GM23338 (cell line): ENCODE measurements around the gene KLLN. TPM values are rescaled to one million over a fixed set of nuclear protein-coding genes. Genes with fewer than 3 reads are reported as not detected.
"Not testable (repeated sequence)": the region's sequence is repeated elsewhere in the genome, so short reads cannot be mapped to it uniquely, and the experiment has no call there.

Source experiments
- ATAC-seq: fragments of 200-7000 bp; cut with Tn5 transposase; 3 replicates; pipeline ENCODE4 v1.9.1; 2020
- DNase-seq: peaks from one replicate; pipeline ENCODE4 v3.0.0-alpha.2; 2015; ENCODE audit warnings: low spot score
- H2AFZ ChIP-seq: fragments of 200-600 bp; sonication (generic); 2 replicates; pipeline ENCODE4 v1.8.0; 2016; ENCODE audit warnings: antibody characterized with exemption, mild to moderate bottlenecking, moderate library complexity
- H3F3A ChIP-seq: fragments of 200-600 bp; sonication (generic); replicated peaks from 2 replicates; pipeline ENCODE4 v1.8.0; 2017; ENCODE audit warnings: antibody characterized with exemption, mixed run types, low read depth
- H3K27ac ChIP-seq: fragments of 200-600 bp; sonication (generic); 2 replicates; pipeline ENCODE4 v1.6.1; 2016; ENCODE audit warnings: low read depth
- H3K27me3 ChIP-seq: fragments of 200-600 bp; sonication (generic); 2 replicates; pipeline ENCODE4 v1.8.0; 2016; ENCODE audit warnings: mild to moderate bottlenecking, mixed run types, moderate library complexity; ENCODE audit not compliant: insufficient read depth
- H3K36me3 ChIP-seq: fragments of 200-600 bp; sonication (generic); 2 replicates; pipeline ENCODE4 v1.8.0; 2016; ENCODE audit warnings: mild to moderate bottlenecking; ENCODE audit not compliant: insufficient read depth
- H3K4me1 ChIP-seq: fragments of 200-600 bp; sonication (generic); 2 replicates; pipeline ENCODE4 v1.8.0; 2016; ENCODE audit warnings: mild to moderate bottlenecking, moderate library complexity; ENCODE audit not compliant: insufficient read depth
- H3K4me2 ChIP-seq: fragments of 200-600 bp; sonication (generic); 2 replicates; pipeline ENCODE4 v1.7.1; 2017; ENCODE audit warnings: mixed run types
- H3K4me3 ChIP-seq: fragments of 200-600 bp; sonication (generic); 2 replicates; pipeline ENCODE4 v1.6.1; 2016; ENCODE audit warnings: mixed run types
- H3K79me2 ChIP-seq: fragments of 200-600 bp; sonication (generic); replicated peaks from 2 replicates; pipeline ENCODE4 v1.8.0; 2017; ENCODE audit warnings: mild to moderate bottlenecking; ENCODE audit not compliant: insufficient read depth
- H3K9me2 ChIP-seq: fragments of 200-600 bp; sonication (generic); 2 replicates; pipeline ENCODE4 v1.8.0; 2017; ENCODE audit not compliant: insufficient read depth
- H4K20me1 ChIP-seq: fragments of 200-600 bp; sonication (generic); replicated peaks from 2 replicates; pipeline ENCODE4 v1.8.0; 2017; ENCODE audit warnings: mild to moderate bottlenecking; ENCODE audit not compliant: insufficient read depth
- H3K27ac Mint-ChIP-seq: 2 replicates; pipeline ENCODE4 v1.8.0; 2020; ENCODE audit warnings: inconsistent platforms, mild to moderate bottlenecking, moderate library complexity, mixed read lengths
- H3K27me3 Mint-ChIP-seq: 3 replicates; pipeline ENCODE4 v1.8.0; 2022; ENCODE audit warnings: low read depth, mild to moderate bottlenecking, moderate library complexity, mixed read lengths, inconsistent platforms; ENCODE audit not compliant: insufficient read depth, poor library complexity
- H3K36me3 Mint-ChIP-seq: 3 replicates; pipeline ENCODE4 v1.8.0; 2021; ENCODE audit warnings: low read depth, mild to moderate bottlenecking, inconsistent platforms, moderate library complexity, mixed read lengths
- H3K4me1 Mint-ChIP-seq: 3 replicates; pipeline ENCODE4 v1.8.0; 2020; ENCODE audit warnings: mild to moderate bottlenecking, inconsistent platforms, mixed read lengths
- H3K4me3 Mint-ChIP-seq: 3 replicates; pipeline ENCODE4 v1.8.0; 2021; ENCODE audit warnings: moderate library complexity, mild to moderate bottlenecking, inconsistent platforms, mixed read lengths
- H3K9me3 Mint-ChIP-seq: 3 replicates; pipeline ENCODE4 v1.8.0; 2020; ENCODE audit warnings: moderate library complexity, mild to moderate bottlenecking, inconsistent platforms, mixed read lengths
- ETS1 ChIP-seq: IDR thresholded peaks from 2 replicates; pipeline ENCODE4 v1.6.1; 2016; ENCODE audit warnings: antibody characterized with exemption
- EZH2 ChIP-seq: fragments of 200-600 bp; sonication (generic); IDR thresholded peaks from one replicate; pipeline ENCODE4 v1.8.0; 2017; ENCODE audit warnings: antibody characterized with exemption, mild to moderate bottlenecking, low read depth; ENCODE audit not compliant: unreplicated experiment
- EZH2phosphoT487 ChIP-seq: fragments of 200-600 bp; sonication (generic); IDR thresholded peaks from one replicate; pipeline ENCODE4 v1.8.1; 2018; ENCODE audit warnings: antibody characterized with exemption; ENCODE audit not compliant: unreplicated experiment
- JUNB ChIP-seq: IDR thresholded peaks from one replicate; pipeline ENCODE4 v1.6.1; 2016; ENCODE audit warnings: antibody characterized with exemption; ENCODE audit not compliant: unreplicated experiment
- POLR2AphosphoS5 ChIP-seq: IDR thresholded peaks from 2 replicates; pipeline ENCODE4 v1.6.1; 2016; ENCODE audit warnings: antibody characterized with exemption, low read depth
- ZNF114 ChIP-seq: fragments of 250-450 bp; sonication (Bioruptor Pico); IDR thresholded peaks from 2 replicates; pipeline ENCODE4 v1.5.0; 2020; ENCODE audit warnings: mild to moderate bottlenecking, moderate library complexity
- polyA plus RNA-seq: library from polyadenylated mRNA; unstranded; fragments of >200 nt; fragmentation: Nextera tagmentation; extraction: Ambion mirVana; gene quantifications from 2 replicates; pipeline ENCODE4 v1.2.1, GENCODE V29; 2016
- total RNA-seq: library from RNA; depleted of rRNA; stranded (reverse); fragments of >200 nt; shearing (Covaris generic); gene quantifications from 2 replicates; pipeline ENCODE4 v1.2.3, GENCODE V29; 2014
- TF ChIP-seq, protein P1 (sequence below), 2 experiments: fragments of 200-600 bp in 1 of 2; sonication (generic) in 1 of 2; conservative IDR thresholded peaks; 2 replicates each; pipeline versions ENCODE4 v1.5.1 to v1.6.1; 2016 to 2017; ENCODE audit warnings: antibody characterized with exemption in 2 of 2, low read depth in 2 of 2, mild to moderate bottlenecking in 2 of 2, moderate library complexity in 1 of 2
- TF ChIP-seq, protein P2 (sequence below): IDR thresholded peaks from one replicate; pipeline ENCODE4 v1.6.1; 2018; ENCODE audit warnings: antibody characterized with exemption; ENCODE audit not compliant: unreplicated experiment

Gene KLLN
- total and polyA plus RNA-seq, 2 experiments from 2014 or later = 0.24 to 0.29 TPM

DNA sequence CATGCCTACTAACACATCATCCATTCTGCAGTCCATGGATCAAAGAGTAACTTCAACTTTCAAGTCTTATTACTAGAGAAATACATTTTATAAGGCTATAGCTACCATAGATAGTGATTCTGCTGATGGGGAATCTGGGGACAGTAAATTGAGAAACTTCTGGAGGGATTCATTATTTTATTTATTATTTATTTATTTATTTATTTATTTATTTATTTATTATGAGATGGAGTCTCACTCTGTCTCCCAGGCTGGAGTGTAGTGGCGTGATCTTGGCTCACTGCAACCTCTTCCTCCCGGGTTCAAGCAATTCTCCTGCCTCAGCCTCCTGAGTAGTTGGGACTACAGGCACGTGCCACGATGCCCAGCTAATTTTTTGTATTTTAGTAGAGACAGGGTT is 34.3 kb downstream of the KLLN start:
- H3K27me3 Mint-ChIP-seq, H3K27ac ChIP-seq, H3K4me1 Mint-ChIP-seq, H3K9me3 Mint-ChIP-seq, H3K9me2 ChIP-seq, ATAC-seq, H3K36me3 Mint-ChIP-seq, H3K27ac Mint-ChIP-seq, H3K79me2 ChIP-seq, H4K20me1 ChIP-seq, H3K4me1 ChIP-seq, H3K4me3 ChIP-seq, H3F3A ChIP-seq, H3K4me3 Mint-ChIP-seq, H3K4me2 ChIP-seq, H3K27me3 ChIP-seq, H2AFZ ChIP-seq, H3K36me3 ChIP-seq, DNase-seq: not testable (repeated sequence)

DNA sequence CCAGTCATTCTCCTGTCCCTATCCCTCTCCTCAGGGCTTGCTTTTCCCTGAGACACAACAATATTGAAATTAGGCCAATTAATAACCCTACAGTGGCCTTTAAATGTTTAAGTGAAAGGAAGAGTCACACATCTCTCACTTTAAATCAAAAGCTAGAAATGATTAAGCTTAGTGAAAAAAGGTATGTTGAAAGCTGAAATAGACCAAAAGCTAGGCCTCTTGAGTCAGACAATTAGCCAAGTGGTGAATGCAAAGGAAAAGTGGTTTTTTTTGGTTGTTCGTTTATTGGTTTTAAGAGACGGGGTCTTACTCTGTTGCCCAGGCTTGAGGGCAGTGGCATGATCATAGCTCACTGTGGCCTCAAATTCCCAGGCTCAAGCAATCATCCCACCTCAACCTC is 35.7 kb downstream of the KLLN start:
- TF ChIP-seq, protein P1, sequence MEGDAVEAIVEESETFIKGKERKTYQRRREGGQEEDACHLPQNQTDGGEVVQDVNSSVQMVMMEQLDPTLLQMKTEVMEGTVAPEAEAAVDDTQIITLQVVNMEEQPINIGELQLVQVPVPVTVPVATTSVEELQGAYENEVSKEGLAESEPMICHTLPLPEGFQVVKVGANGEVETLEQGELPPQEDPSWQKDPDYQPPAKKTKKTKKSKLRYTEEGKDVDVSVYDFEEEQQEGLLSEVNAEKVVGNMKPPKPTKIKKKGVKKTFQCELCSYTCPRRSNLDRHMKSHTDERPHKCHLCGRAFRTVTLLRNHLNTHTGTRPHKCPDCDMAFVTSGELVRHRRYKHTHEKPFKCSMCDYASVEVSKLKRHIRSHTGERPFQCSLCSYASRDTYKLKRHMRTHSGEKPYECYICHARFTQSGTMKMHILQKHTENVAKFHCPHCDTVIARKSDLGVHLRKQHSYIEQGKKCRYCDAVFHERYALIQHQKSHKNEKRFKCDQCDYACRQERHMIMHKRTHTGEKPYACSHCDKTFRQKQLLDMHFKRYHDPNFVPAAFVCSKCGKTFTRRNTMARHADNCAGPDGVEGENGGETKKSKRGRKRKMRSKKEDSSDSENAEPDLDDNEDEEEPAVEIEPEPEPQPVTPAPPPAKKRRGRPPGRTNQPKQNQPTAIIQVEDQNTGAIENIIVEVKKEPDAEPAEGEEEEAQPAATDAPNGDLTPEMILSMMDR (conservative IDR thresholded peaks at IDR 0.05; ENCODE audit: low read depth in 2 of 2) = no peak
- no peak for TF ChIP-seq POLR2AphosphoS5
- no peak for TF ChIP-seq EZH2phosphoT487
- no peak for TF ChIP-seq ZNF114 (CRISPR knock-in tag)
- no peak for TF ChIP-seq ETS1
- no peak for TF ChIP-seq JUNB
- no peak for TF ChIP-seq EZH2
- no peaks in the 10 kb centered on the region for H3K36me3 Mint-ChIP-seq
- H3K79me2 ChIP-seq = no peaks in the 10 kb centered on the region
- no peak overlapping the region for H3K4me3 ChIP-seq
- no peaks in the 10 kb centered on the region for H3F3A ChIP-seq
- no peaks in the 10 kb centered on the region for H3K27me3 Mint-ChIP-seq
- no peaks in the 10 kb centered on the region for H3K9me2 ChIP-seq
- H3K4me2 ChIP-seq = no peak overlapping the region
- no peaks in the 10 kb centered on the region for H4K20me1 ChIP-seq
- H3K27ac ChIP-seq = no peak overlapping the region
- H3K9me3 Mint-ChIP-seq = no peaks in the 10 kb centered on the region
- DNase-seq (no peak), ATAC-seq (no peak)
- H2AFZ ChIP-seq = no peak overlapping the region
- H3K27ac Mint-ChIP-seq = no peak overlapping the region
- H3K4me1 ChIP-seq = no peaks in the 10 kb centered on the region
- H3K4me1 Mint-ChIP-seq = peaks cover 2% of the 10 kb centered on the region; the same call in 1 of the 3 replicates
- no peak overlapping the region for H3K4me3 Mint-ChIP-seq
- no peaks in the 10 kb centered on the region for H3K27me3 ChIP-seq
- H3K36me3 ChIP-seq = no peaks in the 10 kb centered on the region

- no peaks in the 10 kb centered on the region for H3K27me3 ChIP-seq
- no peaks in the 10 kb centered on the region for H3K36me3 Mint-ChIP-seq
- H2AFZ ChIP-seq = no peak overlapping the region
- H3K9me2 ChIP-seq = no peaks in the 10 kb centered on the region
- ATAC-seq = no peak
- no peak overlapping the region for H3K27ac Mint-ChIP-seq
- DNase-seq = no peak
- peaks cover 2% of the 10 kb centered on the region; the same call in 1 of the 3 replicates for H3K4me1 Mint-ChIP-seq
- H3F3A ChIP-seq = no peaks in the 10 kb centered on the region
- TF ChIP-seq EZH2phosphoT487 = no peak
- TF ChIP-seq ETS1 = no peak
- TF ChIP-seq, protein P2, sequence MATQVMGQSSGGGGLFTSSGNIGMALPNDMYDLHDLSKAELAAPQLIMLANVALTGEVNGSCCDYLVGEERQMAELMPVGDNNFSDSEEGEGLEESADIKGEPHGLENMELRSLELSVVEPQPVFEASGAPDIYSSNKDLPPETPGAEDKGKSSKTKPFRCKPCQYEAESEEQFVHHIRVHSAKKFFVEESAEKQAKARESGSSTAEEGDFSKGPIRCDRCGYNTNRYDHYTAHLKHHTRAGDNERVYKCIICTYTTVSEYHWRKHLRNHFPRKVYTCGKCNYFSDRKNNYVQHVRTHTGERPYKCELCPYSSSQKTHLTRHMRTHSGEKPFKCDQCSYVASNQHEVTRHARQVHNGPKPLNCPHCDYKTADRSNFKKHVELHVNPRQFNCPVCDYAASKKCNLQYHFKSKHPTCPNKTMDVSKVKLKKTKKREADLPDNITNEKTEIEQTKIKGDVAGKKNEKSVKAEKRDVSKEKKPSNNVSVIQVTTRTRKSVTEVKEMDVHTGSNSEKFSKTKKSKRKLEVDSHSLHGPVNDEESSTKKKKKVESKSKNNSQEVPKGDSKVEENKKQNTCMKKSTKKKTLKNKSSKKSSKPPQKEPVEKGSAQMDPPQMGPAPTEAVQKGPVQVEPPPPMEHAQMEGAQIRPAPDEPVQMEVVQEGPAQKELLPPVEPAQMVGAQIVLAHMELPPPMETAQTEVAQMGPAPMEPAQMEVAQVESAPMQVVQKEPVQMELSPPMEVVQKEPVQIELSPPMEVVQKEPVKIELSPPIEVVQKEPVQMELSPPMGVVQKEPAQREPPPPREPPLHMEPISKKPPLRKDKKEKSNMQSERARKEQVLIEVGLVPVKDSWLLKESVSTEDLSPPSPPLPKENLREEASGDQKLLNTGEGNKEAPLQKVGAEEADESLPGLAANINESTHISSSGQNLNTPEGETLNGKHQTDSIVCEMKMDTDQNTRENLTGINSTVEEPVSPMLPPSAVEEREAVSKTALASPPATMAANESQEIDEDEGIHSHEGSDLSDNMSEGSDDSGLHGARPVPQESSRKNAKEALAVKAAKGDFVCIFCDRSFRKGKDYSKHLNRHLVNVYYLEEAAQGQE = no peak
- TF ChIP-seq, protein P1 (conservative IDR thresholded peaks at IDR 0.05; ENCODE audit: low read depth in 2 of 2) = no peak
- TF ChIP-seq EZH2 = no peak
- no peak for TF ChIP-seq JUNB
- TF ChIP-seq POLR2AphosphoS5 = no peak
- H3K27me3 Mint-ChIP-seq = no peaks in the 10 kb centered on the region
- no peaks in the 10 kb centered on the region for H4K20me1 ChIP-seq
- H3K79me2 ChIP-seq = no peaks in the 10 kb centered on the region
- H3K36me3 ChIP-seq = no peaks in the 10 kb centered on the region
- no peaks in the 10 kb centered on the region for H3K9me3 Mint-ChIP-seq
- H3K4me3 ChIP-seq = no peak overlapping the region
- H3K27ac ChIP-seq = no peak overlapping the region
- no peak overlapping the region for H3K4me3 Mint-ChIP-seq
- H3K4me2 ChIP-seq = no peak overlapping the region
- no peaks in the 10 kb centered on the region for H3K4me1 ChIP-seq
Observed at GRCh38 chr10:87826653-87827052, 36.7 kb downstream of the KLLN start.
